H9 (cell line): Measurements from ENCODE around the gene ASXL1. TPM values are rescaled to one million over a fixed set of nuclear protein-coding genes. Genes with fewer than 3 reads are reported as not detected.

Experiments
- DNase-seq: peaks from one replicate; pipeline ENCODE4 v3.0.0-alpha.2; 2017
- H2AFZ ChIP-seq: one replicate; pipeline ENCODE4 v1.6.1; 2013; ENCODE audit warnings: mild to moderate bottlenecking, low read length, control low read depth, moderate library complexity
- H2AK5ac ChIP-seq: 2 replicates; pipeline ENCODE4 v1.6.1; 2013; ENCODE audit warnings: low read length, control low read depth, mixed read lengths; ENCODE audit not compliant: insufficient read length
- H2BK120ac ChIP-seq: one replicate; pipeline ENCODE4 v1.6.1; 2013; ENCODE audit warnings: low read depth, mild to moderate bottlenecking, low read length, control low read depth, inconsistent platforms; ENCODE audit not compliant: poor library complexity, severe bottlenecking
- H2BK12ac ChIP-seq: 2 replicates; pipeline ENCODE4 v1.6.1; 2013; ENCODE audit warnings: low read length, control low read depth, mixed read lengths, low read depth; ENCODE audit not compliant: insufficient read length
- H2BK15ac ChIP-seq: 2 replicates; pipeline ENCODE4 v1.6.1; 2013; ENCODE audit warnings: low read depth, low read length, control low read depth
- H2BK20ac ChIP-seq: one replicate; pipeline ENCODE4 v1.6.1; 2013; ENCODE audit warnings: low read depth, mild to moderate bottlenecking, low read length, control low read depth, inconsistent platforms; ENCODE audit not compliant: poor library complexity, severe bottlenecking
- H2BK5ac ChIP-seq: 2 replicates; pipeline ENCODE4 v1.6.1; 2013; ENCODE audit warnings: low read length, control low read depth, mixed read lengths; ENCODE audit not compliant: insufficient read length
- H3K14ac ChIP-seq: 2 replicates; pipeline ENCODE4 v1.6.1; 2013; ENCODE audit warnings: low read length, control low read depth; ENCODE audit not compliant: insufficient read depth
- H3K18ac ChIP-seq: 2 replicates; pipeline ENCODE4 v1.6.1; 2013; ENCODE audit warnings: low read depth, mild to moderate bottlenecking, mixed read lengths, low read length, control low read depth; ENCODE audit not compliant: insufficient read length
- H3K23ac ChIP-seq: 2 replicates; pipeline ENCODE4 v1.6.1; 2013; ENCODE audit warnings: low read length, control low read depth, mixed read lengths, low read depth; ENCODE audit not compliant: insufficient read length
- H3K23me2 ChIP-seq: 2 replicates; pipeline ENCODE4 v1.6.1; 2013; ENCODE audit warnings: low read depth, mild to moderate bottlenecking, mixed read lengths, low read length, control low read depth; ENCODE audit not compliant: insufficient read length, poor library complexity, severe bottlenecking
- H3K27ac ChIP-seq: 2 replicates; pipeline ENCODE4 v1.5.1; 2013; ENCODE audit warnings: low read length, control low read depth, mixed read lengths, low read depth; ENCODE audit not compliant: insufficient read length
- H3K27me3 ChIP-seq: 2 replicates; pipeline ENCODE4 v1.6.1; 2013; ENCODE audit warnings: low read length, control low read depth, inconsistent platforms; ENCODE audit not compliant: insufficient read depth
- H3K4ac ChIP-seq: 2 replicates; pipeline ENCODE4 v1.6.1; 2013; ENCODE audit warnings: low read depth, mild to moderate bottlenecking, control low read depth, inconsistent platforms, low read length, moderate library complexity
- H3K4me1 ChIP-seq: 2 replicates; pipeline ENCODE4 v1.6.1; 2013; ENCODE audit warnings: low read length, control low read depth, inconsistent platforms; ENCODE audit not compliant: insufficient read depth
- H3K4me2 ChIP-seq: 2 replicates; pipeline ENCODE4 v1.6.1; 2013; ENCODE audit warnings: low read length, control low read depth, mixed read lengths; ENCODE audit not compliant: insufficient read length, insufficient read depth
- H3K56ac ChIP-seq: 2 replicates; pipeline ENCODE4 v1.6.1; 2013; ENCODE audit warnings: low read depth, mild to moderate bottlenecking, mixed read lengths, low read length, control low read depth; ENCODE audit not compliant: insufficient read length
- H3K79me1 ChIP-seq: 2 replicates; pipeline ENCODE4 v1.6.1; 2013; ENCODE audit warnings: low read depth, mild to moderate bottlenecking, moderate library complexity, low read length, control low read depth, inconsistent platforms; ENCODE audit not compliant: insufficient read depth, poor library complexity, severe bottlenecking
- H3K79me2 ChIP-seq: 2 replicates; pipeline ENCODE4 v1.6.1; 2013; ENCODE audit warnings: low read length, control low read depth, inconsistent platforms; ENCODE audit not compliant: insufficient read depth
- H3K9ac ChIP-seq: 2 replicates; pipeline ENCODE4 v1.6.1; 2013; ENCODE audit warnings: low read length, control low read depth, mixed read lengths; ENCODE audit not compliant: insufficient read length; ENCODE audit errors: extremely low read depth
- H3K9me3 ChIP-seq: one replicate; pipeline ENCODE4 v1.6.1; 2013; ENCODE audit warnings: low read depth, low read length, inconsistent platforms; ENCODE audit not compliant: control insufficient read depth
- H3T11ph ChIP-seq: one replicate; pipeline ENCODE4 v1.6.1; 2013; ENCODE audit warnings: mild to moderate bottlenecking, low read length, control low read depth, inconsistent platforms
- H4K20me1 ChIP-seq: one replicate; pipeline ENCODE4 v1.6.1; 2013; ENCODE audit not compliant: control insufficient read depth, insufficient read length, insufficient read depth
- H4K5ac ChIP-seq: 2 replicates; pipeline ENCODE4 v1.6.1; 2013; ENCODE audit warnings: low read depth, mild to moderate bottlenecking, mixed read lengths, low read length, control low read depth; ENCODE audit not compliant: insufficient read length
- H4K8ac ChIP-seq: replicated peaks from 2 replicates; pipeline ENCODE4 v1.6.1; 2013; ENCODE audit warnings: low read length, control low read depth, mixed read lengths, low read depth; ENCODE audit not compliant: insufficient read length
- H4K91ac ChIP-seq: 2 replicates; pipeline ENCODE4 v1.6.1; 2013; ENCODE audit warnings: low read depth, mild to moderate bottlenecking, moderate library complexity, mixed read lengths, low read length, control low read depth; ENCODE audit not compliant: insufficient read length
- H3K27ac Mint-ChIP-seq, 3 experiments: 2 replicates in 2 of 3; 3 replicates in 1 of 3; pipeline ENCODE4 v1.8.0; 2020 to 2021; ENCODE audit warnings: mixed read lengths in 3 of 3, mild to moderate bottlenecking in 1 of 3, moderate library complexity in 1 of 3
- H3K27me3 Mint-ChIP-seq: 2 replicates; pipeline ENCODE4 v1.8.0; 2021; ENCODE audit warnings: low read depth, mild to moderate bottlenecking, moderate library complexity, mixed read lengths
- H3K36me3 Mint-ChIP-seq, 3 experiments: 2 replicates in 2 of 3; 3 replicates in 1 of 3; pipeline ENCODE4 v1.8.0; 2020 to 2021; ENCODE audit warnings: low read depth in 3 of 3, mixed read lengths in 3 of 3; ENCODE audit not compliant: insufficient read depth in 1 of 3
- H3K4me1 Mint-ChIP-seq, 2 experiments: 2 replicates each; pipeline ENCODE4 v1.8.0; 2020; ENCODE audit warnings: mixed read lengths in 2 of 2
- H3K4me3 Mint-ChIP-seq, 2 experiments: 2 replicates in 1 of 2; 3 replicates in 1 of 2; pipeline ENCODE4 v1.8.0; 2020 to 2021; ENCODE audit warnings: mild to moderate bottlenecking in 2 of 2, mixed read lengths in 2 of 2, moderate library complexity in 1 of 2
- H3K9me3 Mint-ChIP-seq, 2 experiments: 2 replicates in 1 of 2; 3 replicates in 1 of 2; pipeline ENCODE4 v1.8.0; 2020; ENCODE audit warnings: mild to moderate bottlenecking in 2 of 2, mixed read lengths in 2 of 2, moderate library complexity in 1 of 2
- WGBS: extraction: QIAGEN DNeasy Blood & Tissue Kit; methylation state at CpG from one replicate; pipeline ENCODE4 v1.1.7; 2013; ENCODE audit warnings: missing lambda C conversion rate, low lambda C conversion rate, mixed read lengths; ENCODE audit not compliant: insufficient read length; ENCODE audit errors: extremely low coverage; 5-methylcytosine and 5-hydroxymethylcytosine counted together
- total RNA-seq: library from RNA; stranded (reverse); gene quantifications from 2 replicates; pipeline ENCODE4 v1.2.1, GENCODE V29; 2021
- TF ChIP-seq, protein P1 (sequence below): fragments of 200-600 bp; sonication (generic); conservative IDR thresholded peaks from 3 replicates; pipeline ENCODE4 v1.8.0; 2021; ENCODE audit warnings: antibody characterized with exemption, mild to moderate bottlenecking

Gene ASXL1
- total RNA-seq, 1 experiment from 2014 or later: 39.5 TPM

DNA sequence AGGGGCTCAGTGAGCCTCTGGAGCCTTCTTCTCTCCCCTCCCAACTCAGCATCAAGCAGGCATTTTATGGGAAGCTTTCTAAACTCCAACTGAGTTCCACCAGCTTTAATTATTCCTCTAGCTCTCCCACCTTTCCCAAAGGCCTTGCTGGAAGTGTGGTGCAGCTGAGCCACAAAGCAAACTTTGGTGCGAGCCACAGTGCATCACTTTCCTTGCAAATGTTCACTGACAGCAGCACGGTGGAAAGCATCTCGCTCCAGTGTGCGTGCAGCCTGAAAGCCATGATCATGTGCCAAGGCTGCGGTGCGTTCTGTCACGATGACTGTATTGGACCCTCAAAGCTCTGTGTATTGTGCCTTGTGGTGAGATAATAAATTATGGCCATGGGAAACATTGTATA lies 78.8 kb downstream of the ASXL1 start:
- H2BK15ac ChIP-seq: no peak overlapping the region
- H4K5ac ChIP-seq: no peak overlapping the region
- H4K8ac ChIP-seq: no peak overlapping the region
- no peak overlapping the region for H3K4ac ChIP-seq
- no peaks in the 10 kb centered on the region for H3K9me3 ChIP-seq
- no peak overlapping the region for H3K23ac ChIP-seq
- peaks cover 13 to 15% of the 10 kb centered on the region in 2 experiments for H3K4me1 Mint-ChIP-seq
- no CpG with 5 or more reads among the region's 7 CpGs for WGBS
- no peak overlapping the region for H2BK20ac ChIP-seq
- DNase-seq: no peak
- no peak overlapping the region for H3K27ac Mint-ChIP-seq
- no peak overlapping the region for H2BK12ac ChIP-seq
- H3K36me3 Mint-ChIP-seq: peaks cover 10 to 46% (median 33%) of the 10 kb centered on the region in 3 experiments; a peak in 5 of 7 replicates
- no peak overlapping the region for H3K9ac ChIP-seq
- H3K79me2 ChIP-seq: no peaks in the 10 kb centered on the region
- H3T11ph ChIP-seq: no peak overlapping the region
- no peaks in the 10 kb centered on the region for H3K9me3 Mint-ChIP-seq
- no peak overlapping the region for H3K18ac ChIP-seq
- no peak overlapping the region for H4K91ac ChIP-seq
- H2AFZ ChIP-seq: no peak overlapping the region
- H2AK5ac ChIP-seq: no peak overlapping the region
- no peaks in the 10 kb centered on the region for H3K79me1 ChIP-seq
- no peak overlapping the region for H3K4me3 Mint-ChIP-seq
- H3K27me3 ChIP-seq: no peaks in the 10 kb centered on the region
- no peaks in the 10 kb centered on the region for H4K20me1 ChIP-seq
- no peak overlapping the region for H2BK5ac ChIP-seq
- no peak overlapping the region for H3K14ac ChIP-seq
- H3K56ac ChIP-seq: no peak overlapping the region
- no peak overlapping the region for H3K4me2 ChIP-seq
- no peak overlapping the region for H3K27ac ChIP-seq
- no peaks in the 10 kb centered on the region for H3K23me2 ChIP-seq
- H3K4me1 ChIP-seq: no peaks in the 10 kb centered on the region
- no peak overlapping the region for H2BK120ac ChIP-seq
- no peaks in the 10 kb centered on the region for H3K27me3 Mint-ChIP-seq
- TF ChIP-seq, protein P1, sequence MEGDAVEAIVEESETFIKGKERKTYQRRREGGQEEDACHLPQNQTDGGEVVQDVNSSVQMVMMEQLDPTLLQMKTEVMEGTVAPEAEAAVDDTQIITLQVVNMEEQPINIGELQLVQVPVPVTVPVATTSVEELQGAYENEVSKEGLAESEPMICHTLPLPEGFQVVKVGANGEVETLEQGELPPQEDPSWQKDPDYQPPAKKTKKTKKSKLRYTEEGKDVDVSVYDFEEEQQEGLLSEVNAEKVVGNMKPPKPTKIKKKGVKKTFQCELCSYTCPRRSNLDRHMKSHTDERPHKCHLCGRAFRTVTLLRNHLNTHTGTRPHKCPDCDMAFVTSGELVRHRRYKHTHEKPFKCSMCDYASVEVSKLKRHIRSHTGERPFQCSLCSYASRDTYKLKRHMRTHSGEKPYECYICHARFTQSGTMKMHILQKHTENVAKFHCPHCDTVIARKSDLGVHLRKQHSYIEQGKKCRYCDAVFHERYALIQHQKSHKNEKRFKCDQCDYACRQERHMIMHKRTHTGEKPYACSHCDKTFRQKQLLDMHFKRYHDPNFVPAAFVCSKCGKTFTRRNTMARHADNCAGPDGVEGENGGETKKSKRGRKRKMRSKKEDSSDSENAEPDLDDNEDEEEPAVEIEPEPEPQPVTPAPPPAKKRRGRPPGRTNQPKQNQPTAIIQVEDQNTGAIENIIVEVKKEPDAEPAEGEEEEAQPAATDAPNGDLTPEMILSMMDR: no peak
